M059J (cell line): ENCODE measurements around the gene KCNH8. TPM values are rescaled to one million over a fixed set of nuclear protein-coding genes. Genes with fewer than 3 reads are reported as not detected.

Source experiments
- DNase-seq: peaks from one replicate; pipeline ENCODE4 v3.0.0-alpha.2; 2012; ENCODE audit warnings: low read depth
- total RNA-seq: library from RNA; depleted of rRNA; stranded (reverse); fragments of >200 nt; shearing (Covaris generic); gene quantifications from 2 replicates; pipeline ENCODE4 v1.2.3, GENCODE V29; 2014

KCNH8 gene
- total RNA-seq, 1 experiment from 2014 or later, result not detected

DNA sequence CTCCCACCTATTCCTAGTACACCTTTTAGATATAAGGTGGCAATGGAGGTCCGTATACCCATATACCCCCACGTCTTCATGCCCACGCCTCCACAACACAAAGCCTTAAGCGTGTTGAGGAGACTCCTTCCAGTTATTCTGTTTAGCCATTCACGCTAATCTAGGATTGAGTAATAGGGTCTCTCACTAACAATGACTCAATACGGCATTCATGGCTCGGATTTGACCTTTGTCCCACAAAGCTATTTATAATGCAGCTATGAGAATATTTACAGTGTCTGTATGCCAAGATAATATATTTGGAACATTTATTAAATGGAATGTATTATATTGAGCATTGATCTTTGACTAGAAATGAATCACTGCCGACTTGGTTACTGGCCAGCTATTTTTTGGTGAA is 215.8 kb downstream of the KCNH8 start:
- DNase-seq, result no peak

DNA sequence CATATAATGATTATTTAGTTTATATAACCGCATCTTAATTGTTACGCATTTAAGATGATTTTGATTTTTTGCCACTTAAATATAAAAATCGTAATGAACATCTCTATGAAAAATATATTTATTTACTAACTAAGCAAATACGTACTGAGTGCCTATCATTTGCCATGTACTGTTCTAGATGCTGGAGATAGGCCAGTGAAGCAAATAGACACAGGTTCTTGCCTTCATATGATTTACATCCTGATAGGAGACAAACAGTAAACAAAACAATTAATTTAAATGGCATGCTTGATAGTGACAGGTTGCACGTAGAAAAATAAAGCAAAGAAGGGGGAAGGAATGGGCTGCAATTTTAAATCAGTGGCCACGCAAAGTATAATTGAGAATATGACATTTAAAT is 217.2 kb downstream of the KCNH8 start:
- DNase-seq, result no peak

DNA sequence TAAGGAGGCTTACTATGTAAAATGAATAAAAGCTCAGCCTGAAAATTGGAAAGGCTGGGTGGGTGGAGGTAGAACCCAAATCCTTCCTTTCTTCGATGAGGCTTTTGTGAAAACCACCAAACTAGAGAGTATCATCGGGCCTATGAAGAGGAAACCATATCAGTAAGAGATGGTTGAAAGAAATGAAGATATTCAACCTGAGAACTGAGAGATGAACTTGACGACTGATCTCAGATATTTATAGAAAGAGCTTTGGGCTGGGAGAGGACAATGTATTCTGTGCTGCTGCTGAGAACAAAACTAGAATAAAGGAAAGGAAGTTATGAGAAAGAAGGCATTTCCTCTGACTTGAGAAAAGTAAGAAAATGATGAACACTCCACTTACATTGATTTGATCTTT is 236.6 kb downstream of the KCNH8 start:
- no peak for DNase-seq

DNA sequence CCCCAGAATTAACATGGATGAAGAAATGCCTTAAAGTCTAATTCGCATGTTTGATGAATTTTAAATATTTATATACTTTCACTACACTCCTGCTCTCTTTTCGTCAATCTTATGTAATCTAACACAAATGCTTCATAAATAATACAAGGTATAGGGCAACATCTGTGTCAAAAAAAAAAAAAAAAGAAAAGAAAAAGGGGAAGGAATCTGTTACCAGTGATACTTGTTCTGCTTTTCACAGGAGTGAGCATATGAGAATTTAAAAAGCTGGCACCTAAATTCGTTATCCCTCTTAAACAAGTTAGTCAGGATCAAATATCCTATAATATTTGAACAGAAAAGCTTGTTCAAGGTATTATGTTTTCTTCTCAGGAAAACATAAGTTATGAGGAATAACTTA is 243.8 kb downstream of the KCNH8 start:
- DNase-seq, result no peak

DNA sequence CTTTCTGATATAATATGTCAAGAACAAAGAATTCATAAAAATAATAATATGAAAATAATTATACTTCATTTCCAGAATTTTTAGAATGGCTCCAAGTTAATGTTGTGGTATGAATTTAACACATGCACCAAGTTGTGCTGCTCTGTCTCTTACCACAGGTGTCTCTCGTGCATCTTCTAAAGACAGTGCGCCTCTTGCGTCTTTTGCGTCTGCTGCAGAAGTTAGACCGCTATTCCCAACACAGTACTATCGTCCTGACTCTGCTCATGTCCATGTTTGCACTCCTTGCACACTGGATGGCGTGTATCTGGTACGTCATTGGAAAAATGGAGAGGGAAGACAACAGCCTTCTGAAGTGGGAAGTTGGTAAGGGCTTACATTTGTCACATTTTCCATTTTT is 246.6 kb downstream of the KCNH8 start:
- no peak for DNase-seq

DNA sequence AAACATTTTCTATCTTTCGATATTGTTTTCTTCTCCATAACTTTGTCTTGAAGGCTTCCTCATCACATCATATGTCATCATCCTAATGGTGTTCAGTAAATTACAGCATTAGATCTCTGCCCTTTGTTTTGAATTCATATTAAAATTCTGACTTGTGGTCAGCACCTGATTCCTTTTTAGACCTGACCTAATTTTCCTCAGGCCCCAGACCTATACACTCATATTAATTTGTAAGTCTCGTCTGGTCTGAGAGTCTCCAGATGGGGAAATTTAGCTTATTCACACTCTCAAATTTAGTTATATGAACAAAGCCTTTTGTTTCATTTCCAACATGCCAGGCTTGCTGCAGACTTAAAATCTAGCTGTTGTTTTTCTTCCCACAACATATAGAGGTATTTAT is 248.4 kb downstream of the KCNH8 start:
- DNase-seq, result no peak

DNA sequence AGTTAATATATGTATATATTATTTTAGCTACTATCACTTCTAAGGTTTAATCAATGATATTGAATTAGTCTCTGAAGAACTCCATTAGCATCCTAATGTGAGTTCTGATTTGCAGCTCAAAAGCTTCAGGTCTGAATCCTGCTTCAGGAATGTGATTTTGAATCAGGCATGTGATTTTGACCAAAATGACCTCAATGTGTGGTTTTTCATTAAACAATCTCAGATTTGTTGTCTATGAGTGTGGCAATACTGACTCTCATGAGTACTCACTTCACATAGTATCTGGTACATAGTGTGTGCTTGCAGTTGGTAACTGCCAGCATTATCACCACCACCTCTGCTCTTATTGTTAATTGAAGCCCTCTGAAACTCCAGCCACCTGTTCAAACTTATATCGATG is 251.0 kb downstream of the KCNH8 start:
- DNase-seq, result no peak

DNA sequence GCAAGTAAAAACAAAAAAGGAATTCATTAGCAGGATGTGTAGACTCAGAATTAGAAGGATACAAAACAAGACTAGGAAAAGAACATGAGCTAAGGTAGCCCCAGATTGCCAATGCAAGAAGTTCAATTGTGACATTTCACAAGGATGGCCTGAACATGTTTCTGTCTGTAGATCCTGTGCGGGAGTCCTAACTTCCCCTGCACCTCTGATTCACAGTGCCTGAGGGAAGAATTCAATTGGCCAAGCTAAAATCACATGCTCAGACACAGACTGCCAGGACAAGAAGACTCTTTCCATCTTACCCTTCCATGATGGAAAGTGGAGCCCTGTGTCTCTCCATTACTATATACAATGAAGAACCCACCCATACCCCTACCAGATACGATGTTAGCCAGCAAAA is 251.5 kb downstream of the KCNH8 start:
- DNase-seq, result no peak

DNA sequence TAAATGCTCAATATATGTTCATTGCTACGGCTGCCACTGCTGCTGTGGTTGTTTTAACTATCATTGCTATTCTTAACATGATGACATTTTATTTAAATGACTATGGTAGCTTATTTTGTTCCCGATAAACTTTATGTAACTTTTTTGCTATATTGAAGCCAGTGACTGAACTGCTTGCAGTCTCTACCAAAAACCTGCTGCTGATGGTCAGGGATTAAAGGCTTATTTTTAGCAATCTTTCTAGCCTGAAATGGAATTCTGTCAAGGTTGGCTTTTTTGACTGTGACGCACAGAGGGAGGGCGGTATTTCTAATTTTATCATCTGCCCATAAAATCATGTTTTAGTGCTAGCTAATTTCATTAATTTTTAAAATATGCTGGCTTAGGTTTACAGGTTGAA is 271.8 kb downstream of the KCNH8 start:
- no peak for DNase-seq

DNA sequence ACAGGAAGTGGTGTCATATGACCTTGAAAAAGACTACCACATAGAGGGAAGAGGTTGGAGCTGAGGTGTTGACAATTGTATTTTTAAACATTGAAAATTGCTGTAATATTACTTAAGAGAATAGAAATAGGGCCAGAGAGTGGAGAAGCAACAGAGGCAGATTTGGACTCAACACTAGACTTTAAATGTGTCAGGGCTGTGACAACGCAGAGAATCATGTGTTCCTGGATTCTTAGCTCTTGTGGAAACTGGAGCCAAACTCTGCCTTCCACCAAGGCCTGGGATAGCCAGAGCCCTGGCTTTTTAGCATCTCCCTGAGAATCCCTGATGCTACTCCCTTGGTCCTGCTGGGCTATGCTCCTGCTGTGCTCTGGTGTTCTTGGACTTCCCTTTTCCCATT is 277.5 kb downstream of the KCNH8 start:
- DNase-seq, result no peak

DNA sequence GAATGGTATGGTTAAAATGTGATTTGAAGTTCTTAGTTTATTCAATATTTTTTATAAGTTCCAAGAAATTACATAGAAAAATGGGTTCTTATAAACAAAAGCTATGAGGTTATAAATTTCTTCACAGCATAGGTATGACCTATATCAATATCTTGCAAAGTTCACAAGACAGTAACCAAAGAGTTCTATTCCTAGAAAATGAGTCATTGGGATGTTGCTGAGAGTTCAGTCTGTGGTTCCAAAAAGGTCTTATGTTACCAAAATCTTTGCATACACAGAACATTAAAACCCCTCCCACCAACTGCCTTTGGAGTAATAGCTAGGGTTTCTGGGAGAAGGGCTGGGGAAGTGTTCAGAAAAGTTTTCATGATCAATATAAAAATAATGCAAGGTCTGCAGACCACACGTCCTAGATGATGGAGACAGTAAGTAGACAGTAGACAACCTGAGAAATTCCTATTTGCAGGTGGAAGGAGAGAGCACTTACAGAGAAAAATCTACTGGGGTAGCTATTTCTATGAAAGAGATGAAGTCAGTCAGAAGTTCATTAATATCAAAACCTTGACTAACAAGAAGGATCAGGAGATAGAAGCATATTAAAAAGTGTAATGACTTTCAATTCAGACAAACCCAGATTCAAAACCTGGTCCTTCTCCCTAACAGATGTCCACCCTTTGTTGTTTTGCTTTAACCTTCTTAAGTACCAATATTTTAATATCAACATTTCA is 279.3 kb downstream of the KCNH8 start:
- DNase-seq, result no peak

DNA sequence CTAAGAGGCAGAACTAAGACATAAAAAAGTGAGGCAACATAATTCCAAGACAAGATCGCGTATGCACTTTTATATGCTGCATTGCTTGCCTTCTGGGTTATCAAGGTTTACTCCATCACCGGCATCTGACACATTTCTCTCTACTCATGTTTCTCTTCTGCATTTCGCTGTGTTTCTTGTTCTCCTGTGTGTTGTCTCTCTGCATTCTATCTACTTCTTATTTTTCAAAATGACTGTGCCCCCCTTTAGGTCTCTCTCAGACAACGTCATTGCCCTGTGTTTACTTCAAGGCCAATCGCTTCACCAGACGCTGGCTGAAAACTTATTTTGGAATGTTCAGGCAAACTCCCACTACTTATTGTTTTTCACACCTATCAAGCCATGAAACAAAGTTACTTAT is 280.4 kb downstream of the KCNH8 start:
- DNase-seq, result no peak

DNA sequence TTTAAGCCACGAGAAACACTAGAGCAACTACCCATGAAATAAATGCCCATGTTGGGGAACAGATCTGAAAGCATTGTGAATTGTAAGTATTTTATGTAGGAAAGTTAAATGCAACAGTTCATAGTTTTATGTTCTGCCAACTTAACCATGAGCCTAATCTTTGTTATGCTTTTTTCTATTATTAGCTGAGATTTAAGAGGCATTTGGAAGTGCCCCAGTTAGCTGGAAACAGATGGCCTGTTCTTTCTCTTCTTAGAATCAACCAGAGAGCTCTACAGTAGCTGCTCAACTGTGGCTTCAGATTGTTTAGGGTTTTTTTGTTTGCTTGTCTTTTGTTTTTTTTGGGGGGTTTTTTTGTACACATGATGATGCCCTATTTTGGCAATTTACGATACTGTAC is 284.4 kb downstream of the KCNH8 start:
- no peak for DNase-seq

DNA sequence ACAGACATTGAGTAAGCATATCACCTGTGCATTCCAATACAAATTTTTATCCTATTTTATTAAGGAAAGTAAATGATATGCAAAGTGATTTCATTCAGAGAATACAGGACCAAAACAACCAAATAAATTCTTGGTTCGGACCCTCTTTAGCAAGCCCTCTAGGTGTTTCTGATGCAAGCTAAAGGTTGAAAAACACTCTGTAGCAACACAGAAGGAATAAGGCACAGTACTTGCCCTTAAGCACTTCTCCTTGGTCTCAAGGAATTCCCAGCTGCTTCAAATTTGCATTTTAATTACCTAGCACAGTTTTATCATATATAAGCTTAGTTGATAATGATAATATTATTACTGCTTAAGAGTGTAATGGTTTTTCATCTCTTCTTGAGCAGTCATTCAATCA is 288.4 kb downstream of the KCNH8 start:
- DNase-seq, result no peak

DNA sequence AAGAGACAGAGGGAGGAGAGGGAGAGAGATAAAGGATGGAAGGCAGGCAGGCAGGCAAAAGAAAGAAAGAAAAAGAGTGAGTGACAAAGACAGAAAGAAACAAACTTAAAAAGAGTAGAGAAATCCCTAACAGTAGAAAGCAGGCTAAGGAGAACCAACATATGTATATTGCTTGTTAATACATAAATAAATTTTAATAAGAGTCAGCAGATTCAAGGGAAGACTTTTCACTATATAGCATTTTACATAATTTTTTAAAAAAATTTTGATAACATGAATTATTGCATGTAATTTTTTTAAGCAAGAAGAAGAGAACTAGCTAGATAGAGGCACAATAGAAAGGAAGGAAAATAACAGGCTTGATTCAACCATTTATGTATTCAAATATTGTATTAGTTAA is 291.6 kb downstream of the KCNH8 start:
- DNase-seq, result no peak

DNA sequence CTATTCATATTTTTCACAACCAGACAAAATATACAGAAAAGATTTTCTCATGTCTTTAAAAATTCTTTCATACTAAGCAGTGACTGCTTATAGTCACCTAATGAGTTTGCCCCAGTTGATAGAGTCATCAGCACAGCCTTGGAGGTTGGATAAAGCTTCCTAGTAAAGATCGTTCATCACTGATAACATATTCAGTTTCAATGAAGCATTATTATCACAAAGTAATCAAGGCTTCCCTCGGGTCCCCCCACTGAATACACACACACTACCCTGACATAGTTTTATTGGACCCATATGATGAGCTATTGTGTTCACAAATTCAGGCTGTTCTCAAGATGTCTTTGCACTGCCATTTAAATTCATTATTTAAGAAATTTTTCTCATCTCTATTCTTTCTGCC is 297.8 kb downstream of the KCNH8 start:
- no peak for DNase-seq

DNA sequence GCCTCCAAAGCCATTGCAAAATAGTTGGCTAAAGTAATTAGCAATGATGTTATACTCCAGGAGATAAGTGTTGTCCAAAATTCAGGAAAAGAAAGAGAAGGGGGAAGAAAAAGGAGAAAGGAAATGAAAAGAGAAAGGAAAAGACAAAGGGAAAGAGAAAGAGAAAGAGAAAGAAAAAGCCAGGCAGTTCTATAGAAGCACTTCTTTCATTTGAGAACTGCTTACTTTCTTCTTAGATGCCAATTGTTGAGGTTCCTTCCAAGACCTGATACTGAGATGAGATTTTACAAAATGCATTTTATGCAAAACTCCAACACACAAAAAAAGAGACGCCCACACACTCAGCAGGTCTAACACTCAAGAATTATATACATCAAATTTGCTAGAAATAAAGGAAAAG is 298.4 kb downstream of the KCNH8 start:
- no peak for DNase-seq

DNA sequence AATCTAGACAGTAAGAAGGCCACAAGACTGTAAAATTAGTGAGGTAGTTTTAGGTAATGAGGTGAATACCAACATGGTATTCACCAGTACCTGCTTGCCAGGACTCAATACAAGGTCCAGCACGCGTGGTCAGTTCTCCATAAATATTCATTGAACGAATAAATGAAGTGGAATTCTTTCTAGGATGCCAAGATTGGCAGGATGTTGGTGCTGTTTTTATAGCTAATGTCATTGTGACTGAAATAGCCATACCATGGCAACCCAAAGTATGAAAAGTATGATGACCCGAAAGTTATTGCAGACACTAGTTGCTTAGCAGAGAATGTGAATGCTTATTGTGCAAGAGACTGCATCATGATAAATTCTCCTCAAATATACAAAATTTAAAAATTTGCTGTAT is 307.2 kb downstream of the KCNH8 start:
- no peak for DNase-seq

DNA sequence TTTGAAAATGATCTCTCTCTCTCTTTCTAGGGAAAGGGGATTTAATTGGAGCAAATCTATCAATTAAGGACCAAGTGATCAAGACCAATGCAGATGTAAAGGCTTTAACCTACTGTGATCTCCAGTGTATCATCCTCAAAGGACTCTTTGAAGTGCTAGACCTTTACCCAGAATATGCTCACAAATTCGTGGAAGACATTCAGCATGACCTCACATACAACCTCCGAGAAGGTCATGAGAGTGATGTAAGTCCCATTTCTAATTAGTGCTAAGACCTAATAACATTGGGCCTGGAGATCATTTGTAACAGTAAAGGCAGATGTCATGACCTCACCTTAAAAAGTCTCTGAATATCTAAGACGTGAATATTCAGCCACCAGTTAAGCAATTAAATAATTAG is 308.4 kb downstream of the KCNH8 start:
- DNase-seq, result no peak

DNA sequence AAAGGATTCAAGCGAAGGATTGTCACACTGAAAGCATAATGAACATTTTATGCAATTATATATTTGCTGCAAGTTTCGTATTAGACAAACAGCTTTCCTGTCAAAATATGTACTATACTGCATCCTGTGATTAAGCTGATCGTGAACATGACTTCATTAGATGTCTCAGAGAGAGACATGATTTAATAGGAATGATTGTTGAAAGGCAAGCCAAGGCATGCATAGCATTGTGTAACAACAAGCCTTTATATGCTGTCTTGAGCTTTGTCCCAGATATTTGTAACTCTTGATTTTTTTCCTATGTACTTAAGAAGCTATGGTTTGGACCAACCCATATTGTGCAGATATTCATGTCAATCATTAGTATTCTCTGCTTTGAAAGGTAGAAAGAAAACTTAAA is 309.1 kb downstream of the KCNH8 start:
- DNase-seq, result no peak

DNA sequence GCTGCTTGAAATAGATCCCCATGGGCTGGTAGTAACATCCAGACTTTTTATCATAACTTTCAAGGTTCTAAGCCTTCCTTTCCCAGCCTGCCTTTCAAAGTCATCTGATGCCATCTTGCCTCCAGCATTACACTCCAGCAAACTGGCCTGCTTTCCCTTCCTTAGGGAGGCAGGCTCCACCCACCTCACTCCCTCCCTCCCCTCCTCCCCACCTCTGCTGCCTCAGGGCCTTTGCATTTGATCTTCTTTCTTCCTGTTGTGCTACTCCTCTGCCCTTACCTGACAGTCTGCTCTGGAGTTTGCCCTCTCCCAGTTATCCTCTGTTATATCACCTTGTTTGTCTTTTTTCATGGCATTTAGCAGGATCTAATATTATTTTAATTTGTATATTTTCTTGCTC is 319.5 kb downstream of the KCNH8 start:
- DNase-seq, result no peak

DNA sequence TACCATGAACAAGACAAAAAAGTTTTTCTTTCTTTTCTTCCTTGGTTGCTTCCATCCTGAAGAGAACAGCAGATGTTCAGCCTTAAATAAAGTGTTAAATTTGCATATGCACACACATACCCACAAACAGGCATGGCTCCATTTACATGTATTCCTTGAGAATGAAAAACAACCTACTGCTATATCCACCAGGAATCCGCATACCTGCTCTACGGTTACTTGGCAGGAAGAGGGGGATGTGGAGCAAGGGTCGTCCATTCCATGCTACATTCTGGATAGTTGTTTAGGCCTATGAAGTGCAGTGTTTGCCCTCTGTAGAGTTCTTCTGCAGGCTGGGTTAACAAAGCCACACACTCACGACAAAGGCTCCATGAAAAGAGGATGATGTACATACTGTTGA is 322.8 kb downstream of the KCNH8 start:
- no peak for DNase-seq

DNA sequence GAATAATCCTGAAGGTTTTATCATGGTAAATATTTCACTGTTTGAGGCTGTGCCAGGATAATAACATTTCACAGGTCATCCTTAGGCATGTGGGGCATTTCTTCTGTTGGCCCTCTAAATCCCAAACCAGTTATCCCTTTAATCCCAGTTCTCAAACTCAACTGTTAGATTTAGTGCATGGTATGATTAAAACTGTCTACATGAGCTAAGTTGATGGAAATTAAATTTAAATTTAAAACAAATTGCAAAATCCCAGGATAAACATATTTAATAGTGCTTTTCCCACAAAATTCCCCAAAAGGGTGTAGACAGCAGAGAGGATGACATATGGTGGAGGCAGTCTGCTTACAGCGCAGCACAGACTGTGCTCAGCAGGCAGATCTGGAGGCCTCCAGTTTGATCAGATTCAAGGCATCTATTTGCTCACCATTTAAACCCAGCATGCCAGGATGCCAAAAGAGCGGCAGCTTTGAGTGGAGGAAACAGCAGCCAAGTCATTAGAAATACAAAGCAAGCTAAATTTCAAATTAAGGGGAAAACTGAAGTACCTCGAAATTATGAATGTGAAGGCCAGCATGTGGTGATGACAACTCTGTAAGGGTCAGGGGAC is 325.8 kb downstream of the KCNH8 start:
- no peak for DNase-seq

DNA sequence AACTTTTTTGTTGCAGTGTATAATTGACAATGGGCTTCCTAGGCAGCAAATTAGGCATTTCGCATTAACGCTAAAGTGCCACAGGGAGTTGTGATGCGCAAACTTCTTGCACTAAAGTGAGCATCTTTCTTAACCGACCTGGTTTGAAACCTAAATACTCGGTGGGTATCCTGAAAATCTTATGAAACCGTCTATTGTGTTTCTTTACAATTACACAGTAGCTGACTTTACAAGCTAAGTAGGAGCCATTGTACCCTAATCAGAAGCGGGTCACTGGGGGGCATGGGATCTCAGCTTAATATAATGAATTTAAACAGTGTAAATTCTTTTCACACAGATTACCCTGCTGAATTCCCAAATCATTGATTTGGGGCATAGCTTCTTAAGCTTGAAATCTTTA is 328.0 kb downstream of the KCNH8 start:
- DNase-seq, result no peak
